Measurements from ENCODE around the gene MRC2. TPM values are rescaled to one million over a fixed set of nuclear protein-coding genes. Genes with fewer than 3 reads are reported as not detected.

MRC2 gene
- total RNA-seq, 1 donor from 2014 or later: 30.7 TPM

DNA sequence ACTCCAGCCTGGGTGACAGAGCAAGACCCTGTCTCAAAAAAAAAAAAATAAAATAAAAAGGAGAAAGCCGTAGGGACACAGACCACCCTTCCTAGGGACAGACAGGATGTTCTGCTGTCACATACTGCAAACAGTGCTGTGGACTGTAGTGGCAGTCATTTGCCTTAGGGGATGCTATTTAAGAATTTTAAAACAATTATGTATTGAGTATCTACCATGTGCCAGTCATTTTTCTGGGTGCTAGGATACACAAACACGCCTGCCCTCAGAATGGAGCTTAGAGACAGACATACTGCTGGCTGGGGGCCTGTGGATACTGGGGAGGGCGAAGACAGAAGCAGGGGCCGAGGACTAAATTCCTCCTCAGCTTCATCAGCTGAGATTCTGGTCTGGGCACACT is 45.5 kb downstream of the MRC2 start:
- no peak for DNase-seq (ENCODE audit: low read depth, low spot score)
- Mint-ChIP-seq H3K36me3 (ENCODE audit: low read depth) (no peaks in the 10 kb centered on the region), H3K27me3 (ENCODE audit: low read depth) (no peaks in the 10 kb centered on the region), H3K4me3 (no peak overlapping the region), H3K27ac (ENCODE audit: unreplicated experiment) (no peak overlapping the region), H3K9me3 (no peaks in the 10 kb centered on the region), H3K4me1 (peaks cover 9% of the 10 kb centered on the region)
- TF ChIP-seq, protein P1, sequence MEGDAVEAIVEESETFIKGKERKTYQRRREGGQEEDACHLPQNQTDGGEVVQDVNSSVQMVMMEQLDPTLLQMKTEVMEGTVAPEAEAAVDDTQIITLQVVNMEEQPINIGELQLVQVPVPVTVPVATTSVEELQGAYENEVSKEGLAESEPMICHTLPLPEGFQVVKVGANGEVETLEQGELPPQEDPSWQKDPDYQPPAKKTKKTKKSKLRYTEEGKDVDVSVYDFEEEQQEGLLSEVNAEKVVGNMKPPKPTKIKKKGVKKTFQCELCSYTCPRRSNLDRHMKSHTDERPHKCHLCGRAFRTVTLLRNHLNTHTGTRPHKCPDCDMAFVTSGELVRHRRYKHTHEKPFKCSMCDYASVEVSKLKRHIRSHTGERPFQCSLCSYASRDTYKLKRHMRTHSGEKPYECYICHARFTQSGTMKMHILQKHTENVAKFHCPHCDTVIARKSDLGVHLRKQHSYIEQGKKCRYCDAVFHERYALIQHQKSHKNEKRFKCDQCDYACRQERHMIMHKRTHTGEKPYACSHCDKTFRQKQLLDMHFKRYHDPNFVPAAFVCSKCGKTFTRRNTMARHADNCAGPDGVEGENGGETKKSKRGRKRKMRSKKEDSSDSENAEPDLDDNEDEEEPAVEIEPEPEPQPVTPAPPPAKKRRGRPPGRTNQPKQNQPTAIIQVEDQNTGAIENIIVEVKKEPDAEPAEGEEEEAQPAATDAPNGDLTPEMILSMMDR (conservative IDR thresholded peaks at IDR 0.05): no peak

DNA sequence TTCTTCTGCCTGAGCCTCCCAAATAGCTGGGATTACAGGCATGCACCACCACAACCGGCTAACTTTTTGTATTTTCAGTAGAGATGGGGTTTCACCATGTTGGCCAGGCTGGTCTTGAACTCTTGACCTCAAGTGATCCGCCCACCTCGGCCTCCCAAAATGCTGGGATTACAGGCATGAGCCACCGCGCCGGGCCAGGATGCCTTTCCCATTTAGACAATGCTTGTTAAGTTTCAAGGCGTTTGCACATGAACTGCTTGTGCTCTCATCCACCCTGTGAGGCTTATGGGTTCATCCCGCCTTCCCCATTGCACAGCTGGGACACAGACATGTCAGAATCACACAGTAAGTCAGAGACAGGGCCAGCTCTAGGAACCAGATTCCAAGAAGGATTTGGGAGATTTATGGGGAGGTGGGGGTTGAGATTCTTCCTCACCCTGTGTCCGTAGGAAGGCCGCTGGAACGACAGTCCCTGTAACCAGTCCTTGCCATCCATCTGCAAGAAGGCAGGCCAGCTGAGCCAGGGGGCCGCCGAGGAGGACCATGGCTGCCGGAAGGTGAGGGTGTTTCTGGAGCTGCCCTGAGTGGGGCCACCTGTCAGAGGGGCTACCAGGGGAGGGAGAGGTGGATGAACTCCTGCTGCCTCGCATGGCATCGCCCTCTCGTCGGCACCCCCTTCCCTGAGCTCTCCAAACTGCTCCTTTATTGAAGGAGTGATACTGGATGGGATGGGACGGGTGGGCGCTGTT is 46.3 kb downstream of the MRC2 start:
- Mint-ChIP-seq H3K4me1 (peaks cover 9% of the 10 kb centered on the region), H3K36me3 (ENCODE audit: low read depth) (no peaks in the 10 kb centered on the region), H3K27me3 (ENCODE audit: low read depth) (no peaks in the 10 kb centered on the region), H3K27ac (ENCODE audit: unreplicated experiment) (no peak overlapping the region), H3K9me3 (no peaks in the 10 kb centered on the region), H3K4me3 (no peak overlapping the region)
- TF ChIP-seq, protein P1 (conservative IDR thresholded peaks at IDR 0.05): no peak
- DNase-seq (ENCODE audit: low read depth, low spot score): no peak

DNA sequence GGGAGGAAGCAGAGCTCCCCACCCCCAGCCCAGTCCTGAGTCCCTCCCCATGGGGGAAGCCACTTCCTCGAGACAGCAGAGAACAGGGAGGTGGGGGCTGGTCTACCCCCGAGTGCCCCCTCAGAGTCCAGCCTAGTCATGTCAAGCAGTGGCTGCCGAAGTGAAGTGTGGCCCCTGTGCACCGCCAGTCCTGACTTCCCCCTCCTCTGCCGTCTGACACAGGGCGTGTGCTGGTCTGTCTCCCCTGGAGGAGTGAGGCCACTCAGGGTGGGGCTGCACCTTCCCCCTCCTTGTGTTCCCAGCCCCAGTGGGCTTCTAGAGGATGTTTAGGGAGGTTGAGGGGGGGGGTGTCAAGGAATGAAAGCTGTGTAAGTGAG is 46.9 kb downstream of the MRC2 start:
- Mint-ChIP-seq H3K27ac (ENCODE audit: unreplicated experiment) (no peak overlapping the region), H3K9me3 (no peaks in the 10 kb centered on the region), H3K4me1 (peaks cover 9% of the 10 kb centered on the region), H3K27me3 (ENCODE audit: low read depth) (no peaks in the 10 kb centered on the region), H3K36me3 (ENCODE audit: low read depth) (no peaks in the 10 kb centered on the region), H3K4me3 (no peak overlapping the region)
- TF ChIP-seq, protein P1 (conservative IDR thresholded peaks at IDR 0.05): no peak
- DNase-seq (ENCODE audit: low read depth, low spot score): no peak

DNA sequence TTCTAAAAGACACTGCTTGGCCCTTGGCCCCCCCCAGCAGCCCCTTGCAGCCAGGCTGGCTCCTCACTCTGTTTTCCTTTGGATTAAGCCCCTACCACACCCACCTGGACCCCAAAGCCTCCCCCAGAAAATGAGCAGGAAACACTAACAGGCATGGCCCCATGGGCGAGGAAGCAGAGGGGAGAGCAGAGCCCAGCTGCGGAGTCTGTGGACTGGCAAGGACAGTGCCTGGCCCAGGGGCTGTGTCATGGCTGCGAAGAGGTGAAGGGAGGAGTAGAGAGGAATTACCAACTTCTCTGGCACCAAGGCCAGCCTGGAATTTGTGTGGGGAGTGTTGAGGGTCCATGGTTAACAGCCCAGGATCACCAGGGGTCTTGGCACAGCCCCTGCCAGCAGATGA is 47.4 kb downstream of the MRC2 start:
- Mint-ChIP-seq H3K9me3 (no peaks in the 10 kb centered on the region), H3K4me1 (peaks cover 9% of the 10 kb centered on the region), H3K27me3 (ENCODE audit: low read depth) (no peaks in the 10 kb centered on the region), H3K4me3 (no peak overlapping the region), H3K36me3 (ENCODE audit: low read depth) (no peaks in the 10 kb centered on the region), H3K27ac (ENCODE audit: unreplicated experiment) (no peak overlapping the region)
- TF ChIP-seq, protein P1 (conservative IDR thresholded peaks at IDR 0.05): no peak
- DNase-seq (ENCODE audit: low read depth, low spot score): no peak

DNA sequence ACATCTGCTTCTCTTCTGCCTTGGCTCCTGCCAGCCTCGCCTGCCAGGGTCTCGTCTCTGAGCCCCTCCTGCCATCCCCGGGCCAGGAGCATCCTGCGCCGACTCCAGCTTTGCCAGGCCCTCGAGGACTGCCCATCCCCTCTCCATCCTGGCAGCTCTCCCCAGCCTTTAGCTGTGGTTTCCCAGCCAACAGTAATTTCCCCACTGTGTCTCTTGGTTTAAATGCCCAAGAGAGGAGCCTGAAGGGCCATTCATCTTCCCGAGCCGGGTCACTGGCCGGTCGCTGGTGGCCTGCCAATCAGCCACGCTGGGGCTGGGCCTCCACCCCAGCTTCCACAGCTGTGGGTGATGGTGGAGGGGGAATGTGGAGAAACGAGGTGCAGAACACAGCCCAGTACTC is 47.8 kb downstream of the MRC2 start:
- no peaks in the 10 kb centered on the region for H3K27me3 Mint-ChIP-seq (ENCODE audit: low read depth)
- peaks cover 9% of the 10 kb centered on the region for H3K4me1 Mint-ChIP-seq
- H3K36me3 Mint-ChIP-seq (ENCODE audit: low read depth): no peaks in the 10 kb centered on the region
- TF ChIP-seq, protein P1 (conservative IDR thresholded peaks at IDR 0.05): no peak
- H3K27ac Mint-ChIP-seq (ENCODE audit: unreplicated experiment): peak overlapping the region; percentile 50
- H3K4me3 Mint-ChIP-seq: no peak overlapping the region
- DNase-seq (ENCODE audit: low read depth, low spot score): no peak
- H3K9me3 Mint-ChIP-seq: no peaks in the 10 kb centered on the region
